Measurements from ENCODE around the gene WHRN.
A peak's percentile ranks its signal among the peaks of the same experiment; 100 is the strongest.

The WHRN gene

GRCh38 chr9:114370251-114370967 is 134.9 kb downstream of the WHRN start:
- H3K4me3 ChIP-seq (replicated peaks; ENCODE audit: low read depth, low read length), result no peak overlapping the region
- no peak for DNase-seq (ENCODE audit: low read depth)
- TF ChIP-seq, protein P1, sequence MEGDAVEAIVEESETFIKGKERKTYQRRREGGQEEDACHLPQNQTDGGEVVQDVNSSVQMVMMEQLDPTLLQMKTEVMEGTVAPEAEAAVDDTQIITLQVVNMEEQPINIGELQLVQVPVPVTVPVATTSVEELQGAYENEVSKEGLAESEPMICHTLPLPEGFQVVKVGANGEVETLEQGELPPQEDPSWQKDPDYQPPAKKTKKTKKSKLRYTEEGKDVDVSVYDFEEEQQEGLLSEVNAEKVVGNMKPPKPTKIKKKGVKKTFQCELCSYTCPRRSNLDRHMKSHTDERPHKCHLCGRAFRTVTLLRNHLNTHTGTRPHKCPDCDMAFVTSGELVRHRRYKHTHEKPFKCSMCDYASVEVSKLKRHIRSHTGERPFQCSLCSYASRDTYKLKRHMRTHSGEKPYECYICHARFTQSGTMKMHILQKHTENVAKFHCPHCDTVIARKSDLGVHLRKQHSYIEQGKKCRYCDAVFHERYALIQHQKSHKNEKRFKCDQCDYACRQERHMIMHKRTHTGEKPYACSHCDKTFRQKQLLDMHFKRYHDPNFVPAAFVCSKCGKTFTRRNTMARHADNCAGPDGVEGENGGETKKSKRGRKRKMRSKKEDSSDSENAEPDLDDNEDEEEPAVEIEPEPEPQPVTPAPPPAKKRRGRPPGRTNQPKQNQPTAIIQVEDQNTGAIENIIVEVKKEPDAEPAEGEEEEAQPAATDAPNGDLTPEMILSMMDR (IDR thresholded peaks at IDR 0.05; ENCODE audit: low read length, missing control alignments), result no peak

DNA sequence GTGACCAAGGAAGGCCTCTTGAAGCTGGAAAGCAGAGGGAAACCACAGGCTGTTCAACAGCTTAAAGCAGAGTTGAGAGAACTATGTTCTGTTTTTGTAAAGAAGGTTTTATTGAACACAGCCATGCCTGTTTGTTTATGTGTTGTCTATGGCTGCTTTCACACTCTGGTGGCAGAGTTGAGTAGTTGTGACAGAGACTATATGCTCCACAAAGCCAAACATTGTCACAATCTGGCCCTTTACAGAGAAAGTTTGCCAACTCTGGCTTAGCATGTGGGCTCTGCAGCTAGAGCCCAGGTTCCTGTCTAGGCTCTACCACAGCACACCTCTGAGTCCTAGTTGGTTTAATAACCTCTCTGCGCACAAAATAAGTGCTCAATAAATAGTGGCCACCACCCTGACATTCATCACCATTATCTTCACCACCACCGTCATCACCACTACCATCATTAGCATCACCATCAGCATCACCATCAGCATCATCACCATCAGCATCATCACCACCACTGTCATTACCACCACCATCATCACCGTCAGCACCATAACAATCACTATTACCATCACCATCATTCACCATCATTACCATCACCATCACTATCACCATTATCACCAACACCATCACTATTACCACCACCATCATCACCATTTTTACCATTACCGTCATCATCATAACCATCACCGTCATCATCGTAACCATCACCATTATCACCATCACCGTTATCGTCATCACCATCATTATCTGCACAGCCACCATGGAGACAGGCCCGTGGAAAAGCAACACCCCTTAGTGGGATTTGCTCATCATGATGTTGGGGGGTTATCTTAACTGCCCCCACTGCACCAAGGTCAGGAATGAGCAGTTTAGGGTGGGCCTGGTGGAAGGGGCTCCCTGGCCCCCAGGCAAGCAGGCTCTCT is 135.8 kb downstream of the WHRN start:
- H3K4me3 ChIP-seq (replicated peaks; ENCODE audit: low read depth, low read length), result no peak overlapping the region
- TF ChIP-seq, protein P1 (IDR thresholded peaks at IDR 0.05; ENCODE audit: low read length, missing control alignments), result no peak
- DNase-seq (ENCODE audit: low read depth), result no peak

DNA sequence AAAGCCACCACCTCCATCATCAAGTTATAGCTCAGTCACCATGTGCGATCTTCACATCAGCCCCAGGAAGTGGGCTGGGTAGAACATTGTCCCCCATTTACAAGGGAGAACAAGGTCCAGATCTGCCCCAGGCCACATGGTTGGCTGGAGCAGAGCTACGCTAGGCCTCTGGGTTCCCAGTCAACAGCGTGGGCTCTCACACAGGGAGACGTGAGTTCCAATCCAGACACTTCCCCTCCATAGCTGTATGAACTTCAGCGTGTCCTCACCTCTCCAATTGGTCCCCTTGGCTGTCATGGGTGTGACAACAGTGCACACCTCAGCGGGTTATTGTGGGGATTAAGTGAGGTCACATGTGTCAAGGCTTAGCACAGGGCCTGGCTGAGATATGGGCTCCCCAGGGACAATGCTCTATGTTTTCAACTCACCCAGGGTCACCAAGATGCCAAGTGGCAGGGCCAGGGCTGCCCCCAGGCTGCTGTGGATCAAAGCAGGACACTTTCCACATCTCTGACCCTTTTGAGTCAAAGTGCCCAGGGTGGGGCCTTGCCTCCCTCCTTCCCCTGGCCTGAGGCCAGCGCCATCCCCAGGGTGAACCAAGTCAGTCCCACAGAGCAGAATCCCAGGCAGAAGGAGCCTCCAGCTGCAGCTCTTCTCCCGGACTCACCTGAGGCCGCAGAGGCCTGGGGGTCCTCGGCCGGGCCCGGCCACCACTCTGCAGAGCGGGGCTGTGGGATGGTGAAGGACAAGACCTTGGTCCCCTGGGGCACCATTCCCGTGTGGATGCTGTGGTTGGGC is 137.3 kb downstream of the WHRN start:
- no peak for DNase-seq (ENCODE audit: low read depth)
- no peak overlapping the region for H3K4me3 ChIP-seq (replicated peaks; ENCODE audit: low read depth, low read length)
- TF ChIP-seq, protein P1 (IDR thresholded peaks at IDR 0.05; ENCODE audit: low read length, missing control alignments), result no peak

GRCh38 chr9:114367366-114367765 is 137.9 kb downstream of the WHRN start:
- no peak for DNase-seq (ENCODE audit: low read depth)
- TF ChIP-seq, protein P1 (IDR thresholded peaks at IDR 0.05; ENCODE audit: low read length, missing control alignments), result no peak
- no peak overlapping the region for H3K4me3 ChIP-seq (replicated peaks; ENCODE audit: low read depth, low read length)

DNA sequence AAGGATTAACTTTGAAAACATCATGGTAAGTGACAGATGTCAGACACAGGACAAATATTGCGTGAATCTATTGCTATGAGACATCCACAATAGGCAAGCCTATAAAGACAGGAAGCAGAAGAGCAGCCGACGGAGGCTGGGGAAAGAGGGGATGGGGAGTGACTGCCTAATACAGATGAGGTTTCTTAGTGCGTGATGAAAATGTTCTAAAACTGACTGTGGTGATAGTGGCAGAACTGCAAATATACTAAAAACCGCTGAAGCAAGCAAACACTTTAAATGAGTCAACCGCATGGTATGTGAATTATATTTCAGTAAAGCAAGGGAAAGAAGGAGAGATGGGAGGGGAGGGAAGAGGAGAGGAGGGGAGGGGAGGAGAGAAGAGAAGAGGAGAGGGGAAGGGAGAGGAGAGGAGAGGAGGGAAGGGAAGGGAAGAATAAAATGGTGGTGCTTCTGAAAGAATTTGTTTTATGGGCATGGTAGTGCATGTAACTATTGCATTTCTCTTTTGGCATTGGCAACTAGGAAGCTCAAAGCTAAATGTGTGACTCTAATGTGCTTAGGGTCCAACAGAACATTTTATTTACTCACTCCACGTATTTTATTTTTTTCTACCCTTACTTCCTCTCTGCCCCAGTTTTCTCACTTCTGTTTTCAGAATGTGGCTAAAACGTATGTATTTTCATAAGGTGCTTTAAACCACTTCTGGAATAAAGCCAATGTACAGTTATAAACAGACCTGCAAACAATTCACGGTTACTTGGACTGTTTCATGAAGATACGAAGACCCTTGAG is 138.7 kb downstream of the WHRN start:
- peak; percentile 88 for DNase-seq (ENCODE audit: low read depth)
- no peak overlapping the region for H3K4me3 ChIP-seq (replicated peaks; ENCODE audit: low read depth, low read length)
- TF ChIP-seq, protein P1 (IDR thresholded peaks at IDR 0.05; ENCODE audit: low read length, missing control alignments), result no peak

- no peak for DNase-seq (ENCODE audit: low read depth)
- TF ChIP-seq, protein P1 (IDR thresholded peaks at IDR 0.05; ENCODE audit: low read length, missing control alignments), result no peak
- H3K4me3 ChIP-seq (replicated peaks; ENCODE audit: low read depth, low read length), result no peak overlapping the region
These were observed 140.1 kb downstream of the WHRN start for GRCh38 chr9:114365194-114365593.
